HL-60 (cell line): ENCODE data around the gene RBM33.

Experiments
- CTCF ChIP-seq: IDR thresholded peaks from one replicate; pipeline ENCODE4 v1.5.1; 2011; ENCODE audit warnings: low read length, control low read depth, inconsistent platforms; ENCODE audit not compliant: insufficient read depth
- GABPA ChIP-seq: IDR thresholded peaks from 2 replicates; pipeline ENCODE4 v1.6.1; 2012; ENCODE audit warnings: low read depth
- POLR2AphosphoS5 ChIP-seq: IDR thresholded peaks from 2 replicates; pipeline ENCODE4 v1.6.1; 2012; ENCODE audit warnings: low read depth

- TF ChIP-seq POLR2AphosphoS5 (no peak), CTCF (no peak), GABPA (no peak)
Measured at GRCh38 chr7:155819186-155819585, 174.7 kb downstream of the RBM33 start.
